ENCODE results near the gene ARHGAP22. TPM values are rescaled to one million over a fixed set of nuclear protein-coding genes. Genes with fewer than 3 reads are reported as not detected.

ARHGAP22 gene
- total and polyA plus RNA-seq, 8 donors = 2.2 to 10.4 (median 2.8) TPM

- DNase-seq = no peak
- H3K27ac ChIP-seq = no peak overlapping the region
- H3K9me3 ChIP-seq = no peaks in the 10 kb centered on the region
- H3K36me3 ChIP-seq = no peaks in the 10 kb centered on the region
- intact Hi-C loops (cut with DNase I) = no loop called here
- H3K27me3 ChIP-seq = peaks cover 0 to 5% of the 10 kb centered on the region in 2 donors
- no peak overlapping the region for H3K4me3 ChIP-seq
- H3K4me1 ChIP-seq = peaks cover 0 to 14% of the 10 kb centered on the region in 2 donors
- ATAC-seq = no peak
- no peak for TF ChIP-seq CTCF (IDR thresholded peaks at IDR 0.05)
Observed at GRCh38 chr10:48572414-48572813, 32.5 kb downstream of the ARHGAP22 start.

GRCh38 chr10:48568546-48568945, 36.3 kb downstream of the ARHGAP22 start:
- Histone ChIP-seq H3K4me3 (no peak overlapping the region), H3K27ac (no peak overlapping the region), H3K36me3 (no peaks in the 10 kb centered on the region), H3K4me1 (no peaks in the 10 kb centered on the region), H3K27me3 (peaks cover 0 to 5% of the 10 kb centered on the region in 2 donors), H3K9me3 (no peaks in the 10 kb centered on the region)
- no peak for DNase-seq
- ATAC-seq = no peak
- intact Hi-C loops (cut with DNase I) = no loop called here
- TF ChIP-seq CTCF (IDR thresholded peaks at IDR 0.05) = no peak

- DNase-seq (no peak), ATAC-seq (no peak)
- intact Hi-C loops (cut with DNase I) = no loop called here
- no peaks in the 10 kb centered on the region for H3K36me3 ChIP-seq
- H3K27me3 ChIP-seq = peaks cover 0 to 5% of the 10 kb centered on the region in 2 donors
- no peak overlapping the region for H3K4me3 ChIP-seq
- no peaks in the 10 kb centered on the region for H3K4me1 ChIP-seq
- TF ChIP-seq CTCF (IDR thresholded peaks at IDR 0.05) = no peak
- H3K27ac ChIP-seq = no peak overlapping the region
- H3K9me3 ChIP-seq = no peaks in the 10 kb centered on the region
Observed at GRCh38 chr10:48568131-48568530, 36.7 kb downstream of the ARHGAP22 start.

- Histone ChIP-seq H3K36me3 (no peaks in the 10 kb centered on the region), H3K4me1 (no peaks in the 10 kb centered on the region), H3K4me3 (no peak overlapping the region), H3K27ac (no peak overlapping the region), H3K27me3 (peaks cover 0 to 5% of the 10 kb centered on the region in 2 donors), H3K9me3 (no peaks in the 10 kb centered on the region)
- ATAC-seq (no peak), DNase-seq (no peak)
- intact Hi-C loops (cut with DNase I) = no loop called here
- no peak for TF ChIP-seq CTCF (IDR thresholded peaks at IDR 0.05)
Observed at GRCh38 chr10:48567346-48567745, 37.5 kb downstream of the ARHGAP22 start.

- TF ChIP-seq CTCF (IDR thresholded peaks at IDR 0.05) = no peak
- no peak overlapping the region for H3K27ac ChIP-seq
- no peaks in the 10 kb centered on the region for H3K9me3 ChIP-seq
- H3K36me3 ChIP-seq = no peaks in the 10 kb centered on the region
- intact Hi-C loops (cut with DNase I) = no loop called here
- ATAC-seq (no peak), DNase-seq (no peak)
- no peaks in the 10 kb centered on the region for H3K4me1 ChIP-seq
- H3K4me3 ChIP-seq = no peak overlapping the region
- peaks cover 0 to 5% of the 10 kb centered on the region in 2 donors for H3K27me3 ChIP-seq
Observed at GRCh38 chr10:48564466-48565160, 40.3 kb downstream of the ARHGAP22 start.
